Measurements from ENCODE around the gene NCKAP5L. TPM values are rescaled to one million over a fixed set of nuclear protein-coding genes. Genes with fewer than 3 reads are reported as not detected.

NCKAP5L gene
- total and polyA plus RNA-seq, 2 of the 8 experiments (the other 6 are each of a cell fraction or from before 2014, with no cell fraction given) = 9.4 to 27.9 TPM

GRCh38 chr12:49779581-49779980, 48.6 kb downstream of the NCKAP5L start:
- H4K91ac ChIP-seq (replicated peaks; ENCODE audit: insufficient read length, low read length) = no peak overlapping the region
- DNase-seq (ENCODE audit: low read depth in 1 of 2, low spot score in 2 of 2) (no peak), FAIRE-seq (no peak)
- no peaks in the 10 kb centered on the region for H4K20me1 ChIP-seq (replicated peaks in 1 of 2; ENCODE audit: control insufficient read depth in 1 of 2, insufficient read depth in 2 of 2, low read length in 2 of 2)
- no peak overlapping the region for H2BK5ac ChIP-seq (ENCODE audit: low read depth, low read length)
- no peak overlapping the region for H3K4ac ChIP-seq (replicated peaks; ENCODE audit: insufficient read length, low read depth, low read length)
- no peak overlapping the region for H3K23ac ChIP-seq (ENCODE audit: insufficient read length)
- H3K27me3 ChIP-seq (replicated peaks in 1 of 4; ENCODE audit: control insufficient read depth in 3 of 4, extremely low read depth in 1 of 4, insufficient read depth in 3 of 4, low read length in 3 of 4) = no peaks in the 10 kb centered on the region
- no peak overlapping the region for H3K9ac ChIP-seq (replicated peaks in 1 of 4; ENCODE audit: extremely low read depth in 1 of 4, low read depth in 3 of 4, low read length in 3 of 4)
- no peak overlapping the region for H3K14ac ChIP-seq (ENCODE audit: insufficient read length)
- H3K56ac ChIP-seq (replicated peaks; ENCODE audit: insufficient read length, low read depth, low read length) = no peak overlapping the region
- H2AK5ac ChIP-seq (ENCODE audit: low read depth, low read length) = no peak overlapping the region
- no peaks in the 10 kb centered on the region for H3K36me3 ChIP-seq (ENCODE audit: control insufficient read depth in 2 of 4, insufficient read depth in 4 of 4, low read length in 3 of 4)
- H4K5ac ChIP-seq (ENCODE audit: insufficient read length, low read depth, low read length) = no peak overlapping the region
- no peak overlapping the region for H3K18ac ChIP-seq (ENCODE audit: extremely low read depth, low read length)
- H3K79me2 ChIP-seq (ENCODE audit: control insufficient read depth in 1 of 2, insufficient read depth in 2 of 2, low read length in 2 of 2) = no peaks in the 10 kb centered on the region
- no peak overlapping the region for H4K8ac ChIP-seq (ENCODE audit: extremely low read depth, insufficient read depth, low read length)
- no peak overlapping the region for H2BK12ac ChIP-seq (ENCODE audit: low read depth, low read length)
- no peaks in the 10 kb centered on the region for H3K23me2 ChIP-seq (ENCODE audit: low read depth, low read length)
- no peak overlapping the region for H3K4me2 ChIP-seq (ENCODE audit: insufficient read depth in 1 of 2, low read depth in 2 of 2, low read length in 2 of 2)
- 70% methylated on average over 2 of the region's 2 CpGs; no CpG with 5 or more reads in 1 of the 2 experiments for WGBS, 2 experiments (ENCODE audit: extremely low coverage in 1 of 2, insufficient coverage in 1 of 2, insufficient read length in 1 of 2, insufficient replicate concordance in 2 of 2, low coverage in 1 of 2, low lambda C conversion rate in 2 of 2, missing lambda C conversion rate in 1 of 2)
- peaks cover 0 to 2% (median 0%) of the 10 kb centered on the region in 4 experiments; a peak in 2 of 7 replicates for H3K4me1 ChIP-seq (replicated peaks in 1 of 4; ENCODE audit: control insufficient read depth in 3 of 4, insufficient read depth in 4 of 4, low read length in 3 of 4)
- ChIA-PET CTCF (ENCODE audit: partially characterized antibody) (interaction anchor here (1.0 to 3.1 kb wide), 12 partner anchors 11 to 143 kb away, joined by 3 to 75 read pairs (median 13); partner anchors contain the start of gene NCKAP5L), POLR2A (ENCODE audit: partially characterized antibody) (interaction anchor here (1.1 kb wide), 1 partner anchor 38 kb away, joined by 3 read pairs; the partner anchor contains the start of gene TMBIM6)
- no peak overlapping the region for H3K4me3 ChIP-seq (ENCODE audit: extremely low read depth in 1 of 4, insufficient read depth in 2 of 4, low read depth in 3 of 4, low read length in 4 of 4)
- H2BK20ac ChIP-seq (ENCODE audit: low read length) = no peak overlapping the region
- H2AFZ ChIP-seq (ENCODE audit: low read length) = no peak overlapping the region
- no peaks in the 10 kb centered on the region for H3K9me3 ChIP-seq (ENCODE audit: insufficient read depth in 2 of 2, low read depth in 1 of 2, low read length in 1 of 2)
- H3K27ac ChIP-seq (ENCODE audit: low read depth, low read length) = no peak overlapping the region
- no peaks in the 10 kb centered on the region for H3K79me1 ChIP-seq (ENCODE audit: low read depth, low read length)
- no peak overlapping the region for H2BK15ac ChIP-seq (ENCODE audit: low read length)
- H2BK120ac ChIP-seq (replicated peaks; ENCODE audit: low read depth, low read length) = no peak overlapping the region
- TF ChIP-seq CTCF (IDR thresholded peaks at IDR 0.05; ENCODE audit: control extremely low read depth in 1 of 3, insufficient read depth in 1 of 3, low read depth in 1 of 3, low read length in 3 of 3) (no peak), ASH2L (IDR thresholded peaks at IDR 0.05; ENCODE audit: low read length) (no peak), FOSL1 (IDR thresholded peaks at IDR 0.05; ENCODE audit: insufficient read depth, low read depth, low read length) (no peak), SP1 (IDR thresholded peaks at IDR 0.05; ENCODE audit: low read depth, low read length) (no peak), BACH1 (IDR thresholded peaks at IDR 0.05; ENCODE audit: low read length) (no peak), RBBP5 (IDR thresholded peaks at IDR 0.05; ENCODE audit: borderline replicate concordance, low read depth, low read length) (no peak), EGR1 (IDR thresholded peaks at IDR 0.05; ENCODE audit: borderline replicate concordance, low read depth, low read length) (no peak), GABPA (IDR thresholded peaks at IDR 0.05; ENCODE audit: borderline replicate concordance, insufficient read depth, low read length) (no peak), JUND (IDR thresholded peaks at IDR 0.05; ENCODE audit: low read length) (no peak), TCF12 (IDR thresholded peaks at IDR 0.05; ENCODE audit: low read depth, low read length) (no peak), RXRA (IDR thresholded peaks at IDR 0.05; ENCODE audit: insufficient read depth, low read depth, low read length) (no peak), POLR2A (IDR thresholded peaks at IDR 0.05; ENCODE audit: control extremely low read depth in 1 of 2, low read depth in 2 of 2, low read length in 2 of 2) (no peak)

Data from H1 (cell line).